CD14-positive monocyte (primary cell): ENCODE results near the gene TSNAX. TPM values are rescaled to one million over a fixed set of nuclear protein-coding genes. Genes with fewer than 3 reads are reported as not detected.

Source experiments
- DNase-seq, 3 donors: peaks; one replicate each; pipeline ENCODE4 v3.0.0-alpha.2; 2011 to 2022
- H2AFZ ChIP-seq: 2 replicates; pipeline ENCODE4 v1.6.0; 2012; ENCODE audit warnings: mild to moderate bottlenecking, low read depth, low read length, inconsistent platforms; ENCODE audit not compliant: insufficient read depth, poor library complexity, severe bottlenecking
- H3K27ac ChIP-seq, 2 donors: 1 replicate in 1 of 2; 2 replicates in 1 of 2; pipeline ENCODE4 v1.5.1; 2012 to 2013; ENCODE audit warnings: low read length in 2 of 2, control low read depth in 1 of 2, inconsistent platforms in 1 of 2, low read depth in 1 of 2, mild to moderate bottlenecking in 1 of 2
- H3K27me3 ChIP-seq, 2 donors: one replicate each; pipeline versions ENCODE4 v1.6.0 to v1.6.1; 2011 to 2013; ENCODE audit warnings: low read length in 2 of 2; ENCODE audit not compliant: control insufficient read depth in 2 of 2, insufficient read depth in 2 of 2
- H3K36me3 ChIP-seq, 2 donors: replicated peaks in 1 of 2; 1 replicate in 1 of 2; 2 replicates in 1 of 2; pipeline versions ENCODE4 v1.5.1 to v1.6.1; 2012 to 2013; ENCODE audit warnings: low read length in 2 of 2, control low read depth in 1 of 2, inconsistent platforms in 1 of 2, mild to moderate bottlenecking in 1 of 2; ENCODE audit not compliant: insufficient read depth in 2 of 2, control insufficient read depth in 1 of 2
- H3K4me1 ChIP-seq, 2 donors: 1 replicate in 1 of 2; 2 replicates in 1 of 2; pipeline versions ENCODE4 v1.5.1 to v1.6.1; 2012 to 2013; ENCODE audit warnings: low read length in 2 of 2, control low read depth in 1 of 2, inconsistent platforms in 1 of 2, mild to moderate bottlenecking in 1 of 2, moderate library complexity in 1 of 2; ENCODE audit not compliant: insufficient read depth in 2 of 2, control insufficient read depth in 1 of 2
- H3K4me2 ChIP-seq: replicated peaks from 2 replicates; pipeline ENCODE3; 2012; ENCODE audit warnings: low read length, moderate library complexity, mild to moderate bottlenecking; ENCODE audit not compliant: poor library complexity, severe bottlenecking; ENCODE audit errors: extremely low read depth
- H3K4me3 ChIP-seq, 3 experiments: fragments of 200-600 bp in 1 of 3; sonication (generic) in 1 of 3; replicated peaks in 1 of 3; 1 replicate in 2 of 3; 2 replicates in 1 of 3; pipeline ENCODE4 v1.5.1; 2011 to 2013; ENCODE audit warnings: low read length in 3 of 3, mild to moderate bottlenecking in 3 of 3, control low read depth in 2 of 3, low read depth in 2 of 3, inconsistent platforms in 1 of 3, moderate library complexity in 1 of 3
- H3K79me2 ChIP-seq: 2 replicates; pipeline ENCODE4 v1.6.0; 2012; ENCODE audit warnings: mild to moderate bottlenecking, control low read depth, inconsistent platforms, low read length, moderate library complexity; ENCODE audit not compliant: insufficient read depth
- H3K9ac ChIP-seq: 2 replicates; pipeline ENCODE4 v1.6.0; 2017; ENCODE audit warnings: low read length, mild to moderate bottlenecking; ENCODE audit not compliant: insufficient read depth, poor library complexity, severe bottlenecking
- H3K9me3 ChIP-seq, 2 donors: replicated peaks in 1 of 2; 1 replicate in 1 of 2; 2 replicates in 1 of 2; pipeline versions ENCODE4 v1.5.1 to v1.6.1; 2012 to 2013; ENCODE audit warnings: low read length in 2 of 2, control low read depth in 1 of 2; ENCODE audit not compliant: control insufficient read depth in 1 of 2, insufficient read depth in 1 of 2
- H4K20me1 ChIP-seq: 2 replicates; pipeline ENCODE4 v1.6.0; 2012; ENCODE audit warnings: mild to moderate bottlenecking, low read length, control low read depth, moderate library complexity; ENCODE audit not compliant: insufficient read depth
- H3K27ac Mint-ChIP-seq, 7 donors: one replicate each; pipeline ENCODE4 v1.8.0; 2020; ENCODE audit warnings: mild to moderate bottlenecking in 7 of 7, mixed read lengths in 7 of 7, moderate library complexity in 6 of 7, inconsistent platforms in 2 of 7
- H3K27me3 Mint-ChIP-seq, 3 donors: one replicate each; pipeline ENCODE4 v1.8.0; 2021 to 2022; ENCODE audit warnings: low read depth in 3 of 3, mild to moderate bottlenecking in 3 of 3, mixed read lengths in 3 of 3, moderate library complexity in 3 of 3, inconsistent platforms in 1 of 3
- H3K36me3 Mint-ChIP-seq, 2 donors: one replicate each; pipeline ENCODE4 v1.8.0; 2020; ENCODE audit warnings: mixed read lengths in 2 of 2, inconsistent platforms in 1 of 2, mild to moderate bottlenecking in 1 of 2
- H3K4me1 Mint-ChIP-seq: one replicate; pipeline ENCODE4 v1.8.0; 2020; ENCODE audit warnings: mild to moderate bottlenecking, mixed read lengths
- H3K4me3 Mint-ChIP-seq, 2 donors: one replicate each; pipeline ENCODE4 v1.8.0; 2020; ENCODE audit warnings: mild to moderate bottlenecking in 2 of 2, mixed read lengths in 2 of 2, moderate library complexity in 1 of 2
- H3K9me3 Mint-ChIP-seq, 7 donors: one replicate each; pipeline ENCODE4 v1.8.0; 2020 to 2022; ENCODE audit warnings: mixed read lengths in 7 of 7, mild to moderate bottlenecking in 6 of 7, moderate library complexity in 6 of 7, inconsistent platforms in 2 of 7
- CTCF ChIP-seq: fragments of 200-600 bp; IDR thresholded peaks from one replicate; pipeline ENCODE4 v1.8.0; 2022; ENCODE audit warnings: antibody characterized with exemption, mild to moderate bottlenecking
- WGBS: methylation state at CpG from one replicate; pipeline ENCODE4 v1.1.5; 2013; ENCODE audit warnings: missing lambda C conversion rate; ENCODE audit not compliant: insufficient coverage; 5-methylcytosine and 5-hydroxymethylcytosine counted together
- intact Hi-C, 2 donors: fragments of 100-400 bp; cut with micrococcal nuclease; formaldehyde crosslinking; loops; one replicate each; pipeline versions ENCODE4 v1.15.0 to v1.15.1; 2023
- polyA plus RNA-seq, 3 donors: library from polyadenylated mRNA; depleted of rRNA in 1 of 3; unstranded in 2 of 3; stranded (reverse) in 1 of 3; fragments of 300-500 nt in 2 of 3; fragments of >200 nt in 1 of 3; fragmentation: Illumina TruSeq in 2 of 3; gene quantifications; 1 replicate in 2 of 3; 2 replicates in 1 of 3; pipeline ENCODE4 v1.2.3, GENCODE V29; 2012 to 2021

Gene TSNAX
- polyA plus RNA-seq, 3 donors: 15.6 to 86.9 (median 82.0) TPM

GRCh38 chr1:231544943-231545592 is 16.6 kb downstream of the TSNAX start:
- Histone ChIP-seq H3K27me3 (no peaks in the 10 kb centered on the region), H3K9me3 (peaks cover 0 to 10% of the 10 kb centered on the region in 2 donors), H3K4me1 (no peaks in the 10 kb centered on the region), H4K20me1 (peaks cover 76% of the 10 kb centered on the region), H2AFZ (no peak overlapping the region), H3K9ac (no peak overlapping the region), H3K36me3 (peaks cover 44 to 100% of the 10 kb centered on the region in 2 donors), H3K4me3 (no peak overlapping the region), H3K4me2 (no peak overlapping the region), H3K27ac (no peak overlapping the region), H3K79me2 (peaks cover 39% of the 10 kb centered on the region)
- H3K9me3 Mint-ChIP-seq: peaks cover 0 to 7% (median 6%) of the 10 kb centered on the region in 7 donors
- H3K4me3 Mint-ChIP-seq: no peak overlapping the region
- intact Hi-C loops: no loop called here
- peaks cover 66 to 72% of the 10 kb centered on the region in 2 donors for H3K36me3 Mint-ChIP-seq
- TF ChIP-seq CTCF: no peak
- H3K4me1 Mint-ChIP-seq: peaks cover 3% of the 10 kb centered on the region
- no CpG with 5 or more reads among the region's 4 CpGs for WGBS
- H3K27me3 Mint-ChIP-seq: no peaks in the 10 kb centered on the region
- no peak for DNase-seq
- H3K27ac Mint-ChIP-seq: no peak overlapping the region

GRCh38 chr1:231546693-231547092 is 18.2 kb downstream of the TSNAX start:
- Mint-ChIP-seq H3K36me3 (peaks cover 60 to 70% of the 10 kb centered on the region in 2 donors), H3K4me1 (peaks cover 6% of the 10 kb centered on the region)

More at GRCh38 chr1:231546693-231547092, 18.2 kb downstream of the TSNAX start:
- Histone ChIP-seq H3K4me1 (no peaks in the 10 kb centered on the region), H4K20me1 (peaks cover 69% of the 10 kb centered on the region), H3K9me3 (no peaks in the 10 kb centered on the region), H2AFZ (no peak overlapping the region), H3K27ac (no peak overlapping the region), H3K36me3 (peaks cover 37 to 91% of the 10 kb centered on the region in 2 donors), H3K4me3 (no peak overlapping the region), H3K9ac (no peak overlapping the region), H3K4me2 (no peak overlapping the region), H3K79me2 (peaks cover 35% of the 10 kb centered on the region), H3K27me3 (no peaks in the 10 kb centered on the region)
- Mint-ChIP-seq H3K27ac (no peak overlapping the region), H3K27me3 (no peaks in the 10 kb centered on the region), H3K4me3 (no peak overlapping the region), H3K9me3 (no peaks in the 10 kb centered on the region)
- 100% methylated on average over 3 of the region's 4 CpGs for WGBS
- TF ChIP-seq CTCF: no peak
- no peak for DNase-seq
- intact Hi-C loops: no loop called here
